CD4-positive, alpha-beta T cell treated with Interleukin-6 for 4 hours (primary cell): Measurements from ENCODE around the gene BSN.

Experiments used
- DNase-seq: peaks from one replicate; pipeline ENCODE4 v3.0.0-alpha.2; 2020; ENCODE audit warnings: mixed read lengths

BSN gene

DNA sequence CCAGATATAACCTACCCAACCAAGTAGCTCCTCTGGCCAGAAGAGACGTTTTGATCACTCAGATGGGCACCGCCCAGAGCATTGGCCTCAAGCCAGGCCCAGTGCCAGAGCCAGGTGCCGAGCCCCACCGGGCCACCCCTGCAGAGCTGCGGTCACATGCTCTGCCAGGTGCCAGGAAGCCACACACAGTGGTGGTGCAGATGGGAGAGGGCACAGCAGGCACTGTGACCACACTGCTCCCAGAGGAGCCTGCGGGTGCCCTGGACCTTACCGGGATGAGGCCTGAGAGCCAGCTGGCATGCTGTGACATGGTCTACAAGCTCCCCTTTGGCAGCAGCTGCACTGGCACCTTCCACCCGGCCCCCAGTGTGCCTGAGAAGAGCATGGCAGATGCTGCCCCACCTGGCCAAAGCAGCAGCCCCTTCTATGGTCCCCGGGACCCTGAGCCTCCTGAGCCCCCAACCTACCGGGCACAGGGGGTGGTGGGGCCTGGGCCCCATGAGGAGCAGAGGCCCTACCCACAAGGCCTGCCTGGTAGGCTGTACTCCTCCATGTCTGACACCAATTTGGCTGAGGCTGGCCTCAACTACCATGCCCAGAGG lies 100.8 kb downstream of the BSN start:
- no peak for DNase-seq

- DNase-seq, result no peak
Measured at GRCh38 chr3:49655731-49656285, 101.5 kb downstream of the BSN start.

DNA sequence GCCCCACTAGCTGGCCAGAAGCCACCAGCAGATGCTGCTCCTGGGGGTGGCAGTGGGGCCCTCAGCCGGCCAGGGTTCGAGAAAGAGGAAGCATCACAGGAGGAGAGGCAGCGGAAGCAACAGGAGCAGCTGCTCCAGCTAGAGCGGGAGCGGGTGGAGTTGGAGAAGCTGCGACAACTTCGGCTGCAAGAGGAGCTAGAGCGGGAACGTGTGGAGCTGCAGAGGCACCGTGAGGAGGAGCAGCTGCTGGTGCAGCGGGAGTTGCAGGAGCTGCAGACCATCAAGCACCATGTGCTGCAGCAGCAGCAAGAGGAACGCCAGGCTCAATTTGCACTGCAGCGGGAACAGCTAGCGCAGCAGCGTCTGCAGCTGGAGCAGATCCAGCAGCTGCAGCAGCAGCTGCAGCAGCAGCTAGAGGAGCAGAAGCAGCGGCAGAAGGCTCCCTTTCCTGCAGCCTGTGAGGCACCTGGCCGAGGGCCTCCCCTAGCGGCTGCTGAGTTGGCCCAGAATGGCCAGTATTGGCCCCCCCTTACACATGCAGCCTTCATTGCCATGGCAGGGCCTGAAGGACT lies 102.3 kb downstream of the BSN start:
- peak; percentile 11 for DNase-seq

- DNase-seq, result no peak
Measured at GRCh38 chr3:49657208-49657915, 103.1 kb downstream of the BSN start.

- no peak for DNase-seq
Measured at GRCh38 chr3:49658711-49659110, 104.4 kb downstream of the BSN start.

DNA sequence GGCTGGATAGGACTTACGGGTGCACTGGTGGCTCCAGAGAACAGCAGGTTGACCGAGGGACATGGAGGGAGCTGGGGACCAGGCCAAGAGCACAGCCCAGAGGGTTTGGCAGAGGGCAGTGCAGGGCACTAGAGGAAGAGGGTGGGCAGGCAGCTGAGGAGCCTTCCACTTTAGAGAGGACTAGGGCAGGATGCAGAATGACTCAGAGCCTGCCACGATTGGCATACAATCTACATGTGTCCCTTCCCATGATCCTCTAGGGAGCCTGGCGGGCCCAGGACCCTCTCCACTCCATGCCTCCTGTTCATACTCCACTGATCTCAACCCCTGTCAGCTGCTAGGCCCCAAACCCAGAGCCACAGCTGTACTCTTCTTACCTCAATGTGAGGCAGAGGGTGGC lies 105.5 kb downstream of the BSN start:
- DNase-seq, result no peak

GRCh38 chr3:49661281-49661680 lies 107.0 kb downstream of the BSN start:
- DNase-seq, result no peak

DNA sequence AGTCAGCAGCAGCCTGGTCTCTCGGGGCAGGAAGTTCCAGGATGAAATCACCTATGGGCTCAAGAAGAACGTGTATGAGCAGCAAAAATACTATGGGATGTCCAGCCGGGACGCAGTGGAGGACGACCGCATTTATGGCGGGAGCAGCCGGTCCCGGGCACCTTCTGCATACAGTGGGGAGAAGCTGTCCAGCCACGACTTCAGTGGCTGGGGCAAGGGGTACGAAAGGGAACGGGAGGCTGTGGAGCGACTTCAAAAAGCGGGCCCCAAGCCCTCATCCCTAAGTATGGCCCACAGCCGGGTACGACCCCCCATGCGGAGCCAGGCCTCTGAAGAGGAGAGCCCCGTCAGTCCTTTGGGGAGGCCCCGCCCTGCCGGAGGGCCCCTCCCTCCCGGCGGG lies 107.7 kb downstream of the BSN start:
- DNase-seq, result no peak

DNA sequence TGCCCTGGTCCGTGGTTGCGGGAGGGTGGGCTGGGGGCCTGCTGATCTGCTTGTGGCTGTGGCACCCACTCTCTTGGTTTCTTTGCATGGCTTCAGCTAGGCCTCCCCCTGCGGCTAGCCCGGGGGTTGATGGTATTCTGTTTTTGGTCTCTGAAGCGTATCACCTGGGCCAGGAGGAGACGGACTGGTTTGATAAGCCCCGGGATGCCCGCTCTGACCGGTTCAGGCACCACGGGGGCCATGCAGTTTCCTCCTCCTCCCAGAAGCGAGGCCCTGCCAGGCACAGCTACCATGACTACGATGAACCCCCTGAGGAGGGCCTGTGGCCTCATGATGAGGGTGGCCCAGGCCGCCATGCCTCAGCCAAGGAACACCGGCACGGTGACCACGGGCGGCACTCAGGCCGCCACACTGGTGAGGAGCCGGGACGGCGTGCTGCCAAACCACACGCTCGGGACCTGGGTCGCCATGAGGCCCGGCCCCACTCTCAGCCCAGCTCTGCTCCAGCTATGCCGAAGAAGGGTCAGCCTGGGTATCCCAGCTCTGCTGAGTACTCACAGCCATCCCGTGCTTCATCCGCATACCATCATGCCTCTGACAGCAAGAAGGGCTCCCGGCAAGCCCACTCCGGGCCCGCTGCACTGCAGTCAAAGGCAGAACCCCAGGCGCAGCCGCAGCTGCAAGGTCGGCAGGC lies 108.6 kb downstream of the BSN start:
- DNase-seq, result no peak

- DNase-seq, result no peak
Measured at GRCh38 chr3:49663831-49664230, 109.6 kb downstream of the BSN start.

DNA sequence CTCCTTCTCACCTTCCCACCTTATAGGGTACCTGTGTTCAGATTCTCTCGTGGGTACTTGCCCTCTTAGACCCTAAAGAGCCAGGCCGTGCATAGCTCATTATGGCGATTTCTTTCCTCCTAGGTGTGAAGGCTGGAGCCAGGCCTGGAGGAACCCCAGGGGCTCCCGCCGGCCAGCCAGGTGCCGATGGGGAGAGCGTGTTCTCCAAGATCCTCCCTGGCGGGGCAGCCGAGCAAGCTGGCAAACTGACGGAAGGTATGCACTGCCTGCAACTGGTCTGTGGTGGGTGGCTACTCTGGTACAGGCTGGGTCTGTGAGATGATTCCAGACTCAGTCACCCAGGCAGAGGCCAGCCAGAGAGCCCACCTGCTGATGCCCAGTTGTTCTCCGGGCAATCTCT lies 110.0 kb downstream of the BSN start:
- no peak for DNase-seq

- no peak for DNase-seq
Measured at GRCh38 chr3:49665822-49666519, 111.7 kb downstream of the BSN start.

- DNase-seq, result no peak
Measured at GRCh38 chr3:49666592-49666991, 112.3 kb downstream of the BSN start.

DNA sequence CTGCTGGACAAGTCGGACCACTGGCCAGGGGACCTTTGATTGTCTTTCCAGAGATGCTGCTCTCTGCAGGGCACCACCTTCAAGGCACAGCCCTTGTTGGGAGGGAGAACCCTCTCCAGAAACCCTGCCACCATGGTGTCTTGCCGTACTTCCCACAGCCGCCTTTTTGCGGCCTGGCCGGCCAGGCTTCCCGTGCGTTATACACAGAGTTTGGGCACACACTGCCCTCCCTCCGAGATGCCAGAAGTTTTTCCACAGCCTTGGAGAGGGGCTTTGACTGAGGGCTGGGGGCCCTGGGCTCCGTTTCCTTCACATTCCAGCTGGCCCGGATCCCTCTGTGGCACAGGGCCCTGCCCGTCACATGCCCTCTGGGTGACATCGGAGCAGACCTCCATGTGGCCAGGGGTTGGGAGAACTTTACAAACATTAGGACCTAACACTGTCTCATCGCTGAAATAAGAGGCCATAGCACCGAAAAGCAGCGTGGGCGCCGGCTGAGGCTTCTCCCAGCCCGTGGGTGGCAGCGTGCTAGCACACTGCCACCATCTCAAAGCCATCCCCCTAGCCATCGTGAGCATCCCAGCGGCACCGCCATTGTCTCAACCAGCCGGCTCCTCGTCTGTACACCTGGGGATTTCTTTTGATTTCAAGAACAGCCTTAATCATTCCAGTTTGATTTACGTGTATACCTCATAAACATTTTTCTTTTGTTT lies 113.6 kb downstream of the BSN start:
- no peak for DNase-seq

GRCh38 chr3:49668414-49668797 lies 114.1 kb downstream of the BSN start:
- no peak for DNase-seq

- DNase-seq, result no peak
Measured at GRCh38 chr3:49668861-49669260, 114.6 kb downstream of the BSN start.

GRCh38 chr3:49669352-49669751 lies 115.1 kb downstream of the BSN start:
- DNase-seq, result no peak

DNA sequence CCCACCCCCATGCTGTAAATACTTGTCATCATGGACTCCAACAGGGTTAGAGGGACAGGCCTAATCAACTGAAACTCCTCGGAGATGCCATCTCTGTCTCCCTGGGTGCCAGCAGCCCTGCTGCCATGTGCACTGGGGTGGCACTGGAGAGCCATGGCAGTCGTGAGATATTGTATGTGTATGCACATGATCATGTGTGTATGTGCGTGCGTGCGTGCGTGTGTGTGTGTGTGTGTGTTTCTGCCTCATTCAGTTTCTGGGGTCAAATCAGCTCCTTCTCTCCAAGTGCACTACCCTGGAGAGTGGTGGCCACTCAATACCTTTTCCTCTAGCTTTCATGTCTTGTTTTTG lies 116.6 kb downstream of the BSN start:
- no peak for DNase-seq

DNA sequence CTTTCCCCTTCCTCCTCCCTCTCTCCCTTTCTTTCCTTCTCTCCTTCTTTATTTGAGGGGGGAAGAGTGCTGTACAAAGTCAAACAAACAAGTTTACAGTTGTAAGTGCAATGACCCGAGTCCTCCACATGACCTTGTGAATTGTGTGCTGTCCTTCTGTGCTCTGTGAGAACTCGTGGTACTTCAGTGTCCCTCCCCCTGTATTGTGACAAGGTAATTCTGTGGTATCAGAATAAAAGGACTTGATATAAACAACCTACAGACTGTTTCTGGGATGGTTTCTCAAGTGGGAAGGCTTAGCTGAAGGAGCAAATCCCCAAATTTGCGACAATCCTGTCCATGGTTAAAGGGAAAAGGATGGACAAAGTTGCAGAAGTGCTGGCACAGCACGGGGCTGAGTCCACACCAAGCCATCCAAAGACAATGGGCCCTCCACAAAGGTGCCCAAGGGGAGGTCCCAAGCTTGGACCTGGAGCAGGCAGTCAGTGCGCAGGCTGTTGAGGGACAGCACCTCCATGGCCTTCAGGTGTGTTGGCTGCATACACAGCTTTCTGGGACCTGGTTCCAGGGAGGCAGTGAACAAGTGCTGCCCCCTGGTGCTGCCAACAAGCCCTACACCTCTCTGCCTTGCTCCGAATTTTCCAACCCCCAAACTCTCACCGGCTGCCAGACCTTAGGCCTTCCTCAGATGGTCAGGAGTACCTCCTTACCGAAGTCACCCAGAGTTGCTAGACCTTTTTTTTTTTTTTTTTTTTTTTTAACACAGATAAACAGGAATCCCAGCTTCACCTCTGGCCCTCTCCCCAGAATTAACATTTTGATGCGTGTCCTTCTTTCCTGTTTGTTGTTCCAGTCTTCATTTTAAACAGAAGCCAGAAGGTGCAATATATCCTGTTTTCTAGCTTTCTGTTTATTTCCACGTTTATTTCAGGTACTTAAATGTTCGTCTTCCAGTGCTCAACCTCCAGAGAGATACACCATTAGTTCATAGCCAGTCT lies 117.3 kb downstream of the BSN start:
- DNase-seq, result peak; percentile 78

GRCh38 chr3:49673121-49673714 lies 118.9 kb downstream of the BSN start:
- no peak for DNase-seq
